Measurements from ENCODE around the gene PLXNA1.

The PLXNA1 gene

DNA sequence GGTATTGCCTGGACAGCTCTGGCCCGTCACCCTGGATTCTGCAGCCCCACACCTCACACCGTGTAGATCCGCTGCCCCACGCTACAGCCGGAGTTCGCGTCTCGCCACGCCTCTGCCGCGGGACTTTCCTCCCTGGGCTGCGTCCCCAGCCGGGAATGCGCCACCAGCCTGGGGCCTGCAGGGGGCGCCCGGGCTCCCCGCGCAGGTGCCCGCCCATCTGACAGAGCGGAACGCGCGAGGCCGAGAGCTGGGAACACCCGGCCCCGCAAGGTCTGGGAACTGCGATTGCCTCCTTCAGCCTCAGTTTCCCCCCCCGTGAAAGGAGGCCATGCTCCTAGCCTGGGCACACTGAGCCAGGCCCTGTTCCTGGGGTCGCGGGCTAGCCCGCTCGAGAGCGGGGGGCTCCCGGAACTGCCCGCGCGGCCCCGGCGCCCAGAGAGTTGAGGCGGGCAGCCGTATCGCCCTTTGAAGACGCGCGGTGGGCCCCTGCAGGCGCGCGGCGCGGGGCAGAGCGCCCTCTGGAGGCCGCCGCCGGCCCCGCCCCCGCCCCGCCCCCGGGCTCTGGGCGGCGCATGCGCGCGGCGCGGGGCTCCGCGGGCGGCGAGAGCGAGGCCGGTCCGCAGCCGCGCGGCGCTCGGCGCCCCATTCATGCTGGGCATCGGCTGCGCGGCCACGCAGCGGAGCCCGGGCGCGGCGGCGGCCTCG is at the start of gene PLXNA1:
TSS of gene PLXNA1 (plus strand) at position 645 of the 705 bp plus-strand sequence. CDS start 5,479 bp downstream, outside the sequence.
- peak within 1 kb of the TSS; percentile 51; the same call in 1 of the 2 replicates for H3K27ac ChIP-seq (ENCODE audit: extremely low read depth, low read depth, low read length)
- CTCF ChIA-PET = interaction anchor here (0.5 to 1.2 kb wide), 19 partner anchors 11 to 741 kb away, joined by 3 to 7 read pairs (median 3); no protein-coding TSS in a partner anchor
- H3K9me3 ChIP-seq (ENCODE audit: control insufficient read depth, insufficient read depth, low read depth, low read length) = no peaks in the 10 kb centered on the region
- no peaks in the 10 kb centered on the region for H3K36me3 ChIP-seq (ENCODE audit: control insufficient read depth in 2 of 2, insufficient read depth in 1 of 2, low read length in 2 of 2)
- peak within 1 kb of the TSS; percentile 62 for H3K4me3 ChIP-seq (ENCODE audit: low read depth, low read length)
- POLR2A ChIA-PET = no interaction called here
- H3K4me1 ChIP-seq (ENCODE audit: control insufficient read depth, insufficient read depth, low read length) = peaks cover 7% of the 10 kb centered on the region; the same call in 1 of the 2 replicates
- TF ChIP-seq ZNF624 (tag by site-specific recombination; IDR thresholded peaks at IDR 0.05) = no peak
- peak; percentile 35; the same call in 1 of the 2 replicates for TF ChIP-seq ZSCAN4 (tag by site-specific recombination; IDR thresholded peaks at IDR 0.05)
- no peak for TF ChIP-seq RBAK (tag by site-specific recombination; IDR thresholded peaks at IDR 0.05)
- peak; percentile 61 for TF ChIP-seq ZBTB17 (tag by site-specific recombination; IDR thresholded peaks at IDR 0.05)
- no peak for TF ChIP-seq ZNF623 (tag by site-specific recombination; IDR thresholded peaks at IDR 0.05)
- peak; percentile 92 for TF ChIP-seq ZBTB26 (tag by site-specific recombination; optimal IDR thresholded peaks at IDR 0.05)
- peak; percentile 15; the same call in 1 of the 2 replicates for TF ChIP-seq ZFHX2 (tag by site-specific recombination; conservative IDR thresholded peaks at IDR 0.05)
- no peak for TF ChIP-seq ZNF239 (tag by site-specific recombination; IDR thresholded peaks at IDR 0.05)
- peak; percentile 59; the same call in 1 of the 2 replicates for TF ChIP-seq ZNF600 (tag by site-specific recombination; IDR thresholded peaks at IDR 0.05)
- peak; percentile 88 for TF ChIP-seq ZXDB (tag by site-specific recombination; IDR thresholded peaks at IDR 0.05)
- no peak for TF ChIP-seq ZNF26 (tag by site-specific recombination; IDR thresholded peaks at IDR 0.05)
- TF ChIP-seq ZNF707 (tag by site-specific recombination; IDR thresholded peaks at IDR 0.05) = no peak
- peak; percentile 87 for TF ChIP-seq SP7 (tag by site-specific recombination; IDR thresholded peaks at IDR 0.05)
- TF ChIP-seq, protein P1, sequence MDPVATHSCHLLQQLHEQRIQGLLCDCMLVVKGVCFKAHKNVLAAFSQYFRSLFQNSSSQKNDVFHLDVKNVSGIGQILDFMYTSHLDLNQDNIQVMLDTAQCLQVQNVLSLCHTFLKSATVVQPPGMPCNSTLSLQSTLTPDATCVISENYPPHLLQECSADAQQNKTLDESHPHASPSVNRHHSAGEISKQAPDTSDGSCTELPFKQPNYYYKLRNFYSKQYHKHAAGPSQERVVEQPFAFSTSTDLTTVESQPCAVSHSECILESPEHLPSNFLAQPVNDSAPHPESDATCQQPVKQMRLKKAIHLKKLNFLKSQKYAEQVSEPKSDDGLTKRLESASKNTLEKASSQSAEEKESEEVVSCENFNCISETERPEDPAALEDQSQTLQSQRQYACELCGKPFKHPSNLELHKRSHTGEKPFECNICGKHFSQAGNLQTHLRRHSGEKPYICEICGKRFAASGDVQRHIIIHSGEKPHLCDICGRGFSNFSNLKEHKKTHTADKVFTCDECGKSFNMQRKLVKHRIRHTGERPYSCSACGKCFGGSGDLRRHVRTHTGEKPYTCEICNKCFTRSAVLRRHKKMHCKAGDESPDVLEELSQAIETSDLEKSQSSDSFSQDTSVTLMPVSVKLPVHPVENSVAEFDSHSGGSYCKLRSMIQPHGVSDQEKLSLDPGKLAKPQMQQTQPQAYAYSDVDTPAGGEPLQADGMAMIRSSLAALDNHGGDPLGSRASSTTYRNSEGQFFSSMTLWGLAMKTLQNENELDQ (tag by site-specific recombination; IDR thresholded peaks at IDR 0.05; ENCODE audit: low read depth) = no peak
- TF ChIP-seq ZNF513 (tag by site-specific recombination; IDR thresholded peaks at IDR 0.05) = no peak
- no peak for TF ChIP-seq ZNF514 (tag by site-specific recombination; IDR thresholded peaks at IDR 0.05)
- TF ChIP-seq GLIS1 (tag by site-specific recombination; IDR thresholded peaks at IDR 0.05) = peak; percentile 62
- TF ChIP-seq ZNF133 (tag by site-specific recombination; IDR thresholded peaks at IDR 0.05) = no peak
- no peak for TF ChIP-seq ZNF521 (tag by site-specific recombination; IDR thresholded peaks at IDR 0.05)
- peak; percentile 44; the same call in 1 of the 2 replicates for TF ChIP-seq ZBTB48 (tag by site-specific recombination; IDR thresholded peaks at IDR 0.05)
- TF ChIP-seq ZNF76 (tag by site-specific recombination; IDR thresholded peaks at IDR 0.05; ENCODE audit: borderline replicate concordance, low read depth) = no peak; the same call in 1 of the 2 replicates
- TF ChIP-seq ZNF777 (tag by site-specific recombination; IDR thresholded peaks at IDR 0.05; ENCODE audit: borderline replicate concordance) = no peak
- no peak for TF ChIP-seq ZNF701 (tag by site-specific recombination; IDR thresholded peaks at IDR 0.05)
- TF ChIP-seq ZFP3 (tag by site-specific recombination; IDR thresholded peaks at IDR 0.05; ENCODE audit: low read depth) = no peak
- TF ChIP-seq IKZF3 (tag by site-specific recombination; IDR thresholded peaks at IDR 0.05) = no peak
- peak; percentile 11; the same call in 1 of the 2 replicates for TF ChIP-seq ZNF654 (tag by site-specific recombination; IDR thresholded peaks at IDR 0.05; ENCODE audit: low read depth)
- TF ChIP-seq ZNF335 (tag by site-specific recombination; conservative IDR thresholded peaks at IDR 0.05) = peak; percentile 75
- TF ChIP-seq ZIC2 (tag by site-specific recombination; IDR thresholded peaks at IDR 0.05) = peak; percentile 42; the same call in 1 of the 2 replicates
- TF ChIP-seq ZNF391 (tag by site-specific recombination; IDR thresholded peaks at IDR 0.05; ENCODE audit: borderline replicate concordance, low read depth) = peak; percentile 58; the same call in 1 of the 2 replicates

Data from HEK293 (cell line).